Gastroesophageal sphincter (tissue), 4 donors: Measurements from ENCODE around the gene STIMATE. TPM values are rescaled to one million over a fixed set of nuclear protein-coding genes. Genes with fewer than 3 reads are reported as not detected.
A peak's percentile ranks its signal among the peaks of the same experiment; 100 is the strongest.

Experiments used
- ATAC-seq: fragments of 150-250 bp; one replicate; pipeline ENCODE4 v1.9.1; 2016; ENCODE audit warnings: mild to moderate bottlenecking, moderate library complexity
- H3K27ac ChIP-seq, 4 donors: fragments of 200-600 bp; sonication (generic) in 3 of 4; 1 replicate in 3 of 4; 2 replicates in 1 of 4; pipeline ENCODE4 v1.5.1; 2016 to 2019
- H3K27me3 ChIP-seq: fragments of 200-600 bp; sonication (generic); one replicate; pipeline ENCODE4 v1.5.1; 2019
- H3K36me3 ChIP-seq, 2 donors: fragments of 200-600 bp; sonication (generic); one replicate each; pipeline ENCODE4 v1.5.1; 2019; ENCODE audit warnings: control low read depth in 1 of 2
- H3K4me1 ChIP-seq, 3 donors: fragments of 200-600 bp; sonication (generic); 1 replicate in 2 of 3; 2 replicates in 1 of 3; pipeline ENCODE4 v1.5.1; 2016 to 2019; ENCODE audit warnings: control low read depth in 2 of 3
- H3K4me3 ChIP-seq, 2 donors: fragments of 200-600 bp; sonication (generic); one replicate each; pipeline ENCODE4 v1.5.1; 2019; ENCODE audit warnings: mild to moderate bottlenecking in 1 of 2, moderate library complexity in 1 of 2
- H3K9me3 ChIP-seq, 3 donors: fragments of 200-600 bp; sonication (generic); one replicate each; pipeline ENCODE4 v1.5.1; 2017 to 2019; ENCODE audit warnings: control low read depth in 2 of 3
- EP300 ChIP-seq: sonication (generic); formaldehyde crosslinking; IDR thresholded peaks from one replicate; pipeline ENCODE4 v1.6.1; 2017; ENCODE audit warnings: antibody characterized with exemption, mild to moderate bottlenecking
- POLR2A ChIP-seq, 2 donors: fragments of 450-650 bp; IDR thresholded peaks; one replicate each; pipeline ENCODE4 v1.6.1; 2017; ENCODE audit warnings: antibody characterized with exemption in 2 of 2, mild to moderate bottlenecking in 2 of 2, moderate library complexity in 1 of 2
- POLR2AphosphoS5 ChIP-seq: sonication (generic); formaldehyde crosslinking; IDR thresholded peaks from one replicate; pipeline ENCODE4 v1.6.1; 2017; ENCODE audit warnings: antibody characterized with exemption
- WGBS, 2 donors: methylation state at CpG; one replicate each; pipeline ENCODE4 v1.1.5; 2018; ENCODE audit warnings: low coverage in 1 of 2; 5-methylcytosine and 5-hydroxymethylcytosine counted together
- total RNA-seq, 4 donors: library from RNA; depleted of rRNA; stranded (reverse); fragments of >200 nt; gene quantifications; one replicate each; pipeline ENCODE4 v1.1.0, GENCODE V29; 2016
- TF ChIP-seq, protein P1 (sequence below), 4 experiments: fragments of 200-600 bp in 2 of 4; fragments of 450-650 bp in 2 of 4; sonication (generic) in 1 of 4; IDR thresholded peaks; one replicate each; pipeline ENCODE4 v1.5.1; 2017 to 2019; ENCODE audit warnings: antibody characterized with exemption in 4 of 4, mild to moderate bottlenecking in 2 of 4, moderate library complexity in 2 of 4

Gene STIMATE
- total RNA-seq, 4 donors from 2014 or later: 14.6 to 30.2 (median 20.5) TPM

- no peaks in the 10 kb centered on the region for H3K27me3 ChIP-seq
- ATAC-seq: peak; percentile 77
- peaks cover 6 to 52% (median 22%) of the 10 kb centered on the region in 3 donors for H3K4me1 ChIP-seq
- WGBS, 2 donors: 40 to 64% methylated on average over 2 to 4 of the region's 7 CpGs
- TF ChIP-seq EP300: no peak
- TF ChIP-seq, protein P1, sequence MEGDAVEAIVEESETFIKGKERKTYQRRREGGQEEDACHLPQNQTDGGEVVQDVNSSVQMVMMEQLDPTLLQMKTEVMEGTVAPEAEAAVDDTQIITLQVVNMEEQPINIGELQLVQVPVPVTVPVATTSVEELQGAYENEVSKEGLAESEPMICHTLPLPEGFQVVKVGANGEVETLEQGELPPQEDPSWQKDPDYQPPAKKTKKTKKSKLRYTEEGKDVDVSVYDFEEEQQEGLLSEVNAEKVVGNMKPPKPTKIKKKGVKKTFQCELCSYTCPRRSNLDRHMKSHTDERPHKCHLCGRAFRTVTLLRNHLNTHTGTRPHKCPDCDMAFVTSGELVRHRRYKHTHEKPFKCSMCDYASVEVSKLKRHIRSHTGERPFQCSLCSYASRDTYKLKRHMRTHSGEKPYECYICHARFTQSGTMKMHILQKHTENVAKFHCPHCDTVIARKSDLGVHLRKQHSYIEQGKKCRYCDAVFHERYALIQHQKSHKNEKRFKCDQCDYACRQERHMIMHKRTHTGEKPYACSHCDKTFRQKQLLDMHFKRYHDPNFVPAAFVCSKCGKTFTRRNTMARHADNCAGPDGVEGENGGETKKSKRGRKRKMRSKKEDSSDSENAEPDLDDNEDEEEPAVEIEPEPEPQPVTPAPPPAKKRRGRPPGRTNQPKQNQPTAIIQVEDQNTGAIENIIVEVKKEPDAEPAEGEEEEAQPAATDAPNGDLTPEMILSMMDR (IDR thresholded peaks at IDR 0.05): no peak
- TF ChIP-seq POLR2A (IDR thresholded peaks at IDR 0.05): no peak
- no peak for TF ChIP-seq POLR2AphosphoS5
- H3K9me3 ChIP-seq: no peaks in the 10 kb centered on the region
- peaks cover 0 to 69% of the 10 kb centered on the region in 2 donors for H3K36me3 ChIP-seq
- H3K4me3 ChIP-seq: no peak overlapping the region
- H3K27ac ChIP-seq: peak overlapping the region in 3 of 4 donors; percentile 48 to 65 (median 64)
Observed at GRCh38 chr3:52848617-52849016, 48.7 kb downstream of the STIMATE start.

- ATAC-seq: no peak
- H3K27me3 ChIP-seq: no peaks in the 10 kb centered on the region
- peaks cover 6 to 61% (median 22%) of the 10 kb centered on the region in 3 donors for H3K4me1 ChIP-seq
- 65 to 92% methylated on average over 3 to 7 of the region's 7 CpGs for WGBS, 2 donors
- peaks cover 0 to 69% of the 10 kb centered on the region in 2 donors for H3K36me3 ChIP-seq
- TF ChIP-seq EP300 (no peak), POLR2A (IDR thresholded peaks at IDR 0.05) (no peak), POLR2AphosphoS5 (no peak)
- TF ChIP-seq, protein P1 (IDR thresholded peaks at IDR 0.05): no peak
- H3K27ac ChIP-seq: peak overlapping the region in 3 of 4 donors; percentile 48 to 65 (median 64)
- no peaks in the 10 kb centered on the region for H3K9me3 ChIP-seq
- H3K4me3 ChIP-seq: no peak overlapping the region
Observed at GRCh38 chr3:52847726-52848125, 49.6 kb downstream of the STIMATE start.

DNA sequence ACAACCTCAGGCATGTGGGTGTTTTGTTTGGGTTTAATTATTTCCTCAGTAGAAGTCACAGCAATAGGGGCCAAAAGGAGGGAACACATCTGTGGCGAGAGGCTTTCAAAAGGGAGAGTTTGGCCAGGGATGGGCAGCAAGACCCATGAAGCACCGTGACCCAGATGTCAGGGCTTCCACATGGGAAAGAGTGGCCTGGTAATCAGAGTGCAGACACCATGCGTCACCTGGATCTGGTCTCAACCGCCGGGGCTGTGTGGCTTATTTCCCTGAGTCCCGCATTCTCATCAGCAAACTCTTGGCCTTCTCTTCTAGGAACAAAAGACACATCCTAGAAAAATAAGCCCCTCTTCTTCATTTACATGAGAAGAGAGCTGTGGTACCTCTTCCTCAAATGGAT is 50.1 kb downstream of the STIMATE start:
- Histone ChIP-seq H3K36me3 (peaks cover 0 to 69% of the 10 kb centered on the region in 2 donors), H3K27ac (peak overlapping the region in 3 of 4 donors; percentile 64 to 85 (median 80)), H3K4me3 (no peak overlapping the region), H3K9me3 (no peaks in the 10 kb centered on the region), H3K4me1 (peaks cover 6 to 65% (median 22%) of the 10 kb centered on the region in 3 donors), H3K27me3 (no peaks in the 10 kb centered on the region)
- WGBS, 2 donors: 91 to 95% methylated on average over 5 to 6 of the region's 6 CpGs
- TF ChIP-seq POLR2AphosphoS5 (no peak), EP300 (no peak), POLR2A (IDR thresholded peaks at IDR 0.05) (no peak)
- TF ChIP-seq, protein P1 (IDR thresholded peaks at IDR 0.05): no peak
- ATAC-seq: no peak

GRCh38 chr3:52846432-52846965 is 50.8 kb downstream of the STIMATE start:
- H3K27ac ChIP-seq: peak overlapping the region in 3 of 4 donors; percentile 80 to 90 (median 85)
- TF ChIP-seq POLR2A (IDR thresholded peaks at IDR 0.05) (no peak), EP300 (no peak), POLR2AphosphoS5 (no peak)
- TF ChIP-seq, protein P1 (IDR thresholded peaks at IDR 0.05): no peak
- H3K27me3 ChIP-seq: no peaks in the 10 kb centered on the region
- H3K4me1 ChIP-seq: peaks cover 6 to 73% (median 22%) of the 10 kb centered on the region in 3 donors
- ATAC-seq: no peak
- 66 to 75% methylated on average over 14 to 15 of the region's 15 CpGs for WGBS, 2 donors
- H3K4me3 ChIP-seq: no peak overlapping the region
- peaks cover 0 to 69% of the 10 kb centered on the region in 2 donors for H3K36me3 ChIP-seq
- no peaks in the 10 kb centered on the region for H3K9me3 ChIP-seq

DNA sequence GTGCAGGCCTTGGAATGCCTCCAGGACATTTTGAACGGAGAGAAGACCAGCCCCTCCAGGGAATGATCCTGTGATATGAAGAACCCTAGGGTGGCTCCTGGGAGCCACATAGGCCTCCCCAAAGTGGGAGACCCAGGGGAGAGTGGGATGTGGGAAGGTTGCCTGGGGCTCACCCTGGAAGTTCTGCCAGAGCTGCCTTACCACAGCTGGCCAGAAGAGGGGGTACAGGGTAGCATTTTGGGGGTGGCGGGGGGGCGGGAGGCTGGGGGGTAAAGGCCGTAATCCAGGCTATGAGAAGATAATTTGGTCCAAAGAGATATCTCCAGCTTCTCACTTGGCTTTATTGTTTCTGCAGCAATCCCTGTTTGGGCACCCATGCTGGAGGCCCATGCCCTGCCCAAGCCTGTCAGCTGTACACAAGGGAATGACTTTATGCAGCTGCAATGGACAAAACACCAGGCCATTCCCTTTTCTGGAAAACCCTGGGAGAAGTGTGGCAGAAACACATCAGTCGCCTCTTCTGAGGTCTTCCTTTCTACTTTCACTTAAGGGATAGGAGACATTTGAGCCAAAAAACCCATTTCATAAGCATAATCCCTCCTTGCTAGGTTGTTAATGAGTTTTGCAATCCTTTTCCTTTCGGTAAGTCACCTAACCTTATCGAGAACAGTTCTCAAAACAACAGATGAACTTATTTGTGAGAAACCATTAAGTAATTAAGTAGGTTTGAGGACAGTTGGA is 51.5 kb downstream of the STIMATE start:
- peaks cover 0 to 69% of the 10 kb centered on the region in 2 donors for H3K36me3 ChIP-seq
- peaks cover 6 to 78% (median 22%) of the 10 kb centered on the region in 3 donors for H3K4me1 ChIP-seq
- no peak overlapping the region for H3K4me3 ChIP-seq
- TF ChIP-seq, protein P1 (IDR thresholded peaks at IDR 0.05): peak in 1 of 4 experiments; percentile 59
- TF ChIP-seq POLR2A (IDR thresholded peaks at IDR 0.05) (no peak), EP300 (no peak), POLR2AphosphoS5 (peak; percentile 63)
- WGBS, 2 donors: 28 to 55% methylated on average over 4 of the region's 7 CpGs
- peak overlapping the region; percentile 21 to 90 (median 82) for H3K27ac ChIP-seq
- ATAC-seq: peak; percentile 2
- no peaks in the 10 kb centered on the region for H3K27me3 ChIP-seq
- H3K9me3 ChIP-seq: no peaks in the 10 kb centered on the region
